Measurements from ENCODE around the gene TSPAN33.

- TF ChIP-seq POLR2A (IDR thresholded peaks at IDR 0.05; ENCODE audit: low read length) (no peak), GATA1 (IDR thresholded peaks at IDR 0.05; ENCODE audit: low read depth, low read length) (no peak)
Measured at GRCh38 chr7:129212596-129212995, 68.1 kb downstream of the TSPAN33 start.

Data from erythroblast (primary cell).